Measurements from ENCODE around the gene POU6F1.

Gene POU6F1

GRCh38 chr12:51218607-51219161 is 822 bp upstream of the POU6F1 start:
- H3K4me1 Mint-ChIP-seq (ENCODE audit: low read depth), result peaks cover 13% of the 10 kb centered on the region
- no peaks in the 10 kb centered on the region for H3K36me3 Mint-ChIP-seq (ENCODE audit: low read depth)
- H3K4me3 Mint-ChIP-seq, result peak overlapping the region; percentile 77
- H3K9me3 Mint-ChIP-seq, result no peaks in the 10 kb centered on the region
- H3K27me3 Mint-ChIP-seq (ENCODE audit: low read depth), result no peaks in the 10 kb centered on the region
- peak overlapping the region; percentile 62 for H3K27ac Mint-ChIP-seq

- H3K4me3 Mint-ChIP-seq, result peak overlapping the region; percentile 77
- peaks cover 13% of the 10 kb centered on the region for H3K4me1 Mint-ChIP-seq (ENCODE audit: low read depth)
- no peaks in the 10 kb centered on the region for H3K27me3 Mint-ChIP-seq (ENCODE audit: low read depth)
- H3K27ac Mint-ChIP-seq, result no peak overlapping the region
- no peaks in the 10 kb centered on the region for H3K36me3 Mint-ChIP-seq (ENCODE audit: low read depth)
- no peaks in the 10 kb centered on the region for H3K9me3 Mint-ChIP-seq
These were observed 512 bp downstream of the POU6F1 start for GRCh38 chr12:51217133-51217967.

DNA sequence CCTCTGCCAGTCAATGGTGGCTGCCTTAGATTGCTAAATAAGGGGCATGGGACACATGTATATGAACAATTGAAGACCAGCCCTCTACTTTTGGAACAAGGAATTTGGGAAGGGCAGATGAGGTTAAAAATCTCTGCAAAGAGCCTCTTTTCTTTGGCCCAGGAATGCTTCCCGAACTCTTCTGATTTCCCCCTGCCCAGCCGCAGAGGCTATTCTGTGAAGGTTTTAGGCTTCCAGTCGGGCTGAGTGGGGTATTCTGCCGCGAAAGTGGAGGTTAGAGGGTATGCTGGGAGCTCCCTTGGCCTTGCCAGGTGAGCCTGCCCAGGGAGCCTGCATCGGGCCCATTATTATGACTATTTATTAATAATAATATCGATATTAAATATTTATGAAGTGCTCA is 1.2 kb downstream of the POU6F1 start:
- Mint-ChIP-seq H3K4me3 (peak overlapping the region; percentile 57), H3K9me3 (no peaks in the 10 kb centered on the region), H3K27me3 (ENCODE audit: low read depth) (no peaks in the 10 kb centered on the region), H3K4me1 (ENCODE audit: low read depth) (peaks cover 13% of the 10 kb centered on the region), H3K27ac (no peak overlapping the region), H3K36me3 (ENCODE audit: low read depth) (no peaks in the 10 kb centered on the region)

- H3K4me3 Mint-ChIP-seq, result no peak overlapping the region
- H3K27me3 Mint-ChIP-seq (ENCODE audit: low read depth), result no peaks in the 10 kb centered on the region
- no peak overlapping the region for H3K27ac Mint-ChIP-seq
- no peaks in the 10 kb centered on the region for H3K36me3 Mint-ChIP-seq (ENCODE audit: low read depth)
- no peaks in the 10 kb centered on the region for H3K9me3 Mint-ChIP-seq
- H3K4me1 Mint-ChIP-seq (ENCODE audit: low read depth), result peaks cover 13% of the 10 kb centered on the region
These were observed 3.0 kb downstream of the POU6F1 start for GRCh38 chr12:51214895-51215294.

DNA sequence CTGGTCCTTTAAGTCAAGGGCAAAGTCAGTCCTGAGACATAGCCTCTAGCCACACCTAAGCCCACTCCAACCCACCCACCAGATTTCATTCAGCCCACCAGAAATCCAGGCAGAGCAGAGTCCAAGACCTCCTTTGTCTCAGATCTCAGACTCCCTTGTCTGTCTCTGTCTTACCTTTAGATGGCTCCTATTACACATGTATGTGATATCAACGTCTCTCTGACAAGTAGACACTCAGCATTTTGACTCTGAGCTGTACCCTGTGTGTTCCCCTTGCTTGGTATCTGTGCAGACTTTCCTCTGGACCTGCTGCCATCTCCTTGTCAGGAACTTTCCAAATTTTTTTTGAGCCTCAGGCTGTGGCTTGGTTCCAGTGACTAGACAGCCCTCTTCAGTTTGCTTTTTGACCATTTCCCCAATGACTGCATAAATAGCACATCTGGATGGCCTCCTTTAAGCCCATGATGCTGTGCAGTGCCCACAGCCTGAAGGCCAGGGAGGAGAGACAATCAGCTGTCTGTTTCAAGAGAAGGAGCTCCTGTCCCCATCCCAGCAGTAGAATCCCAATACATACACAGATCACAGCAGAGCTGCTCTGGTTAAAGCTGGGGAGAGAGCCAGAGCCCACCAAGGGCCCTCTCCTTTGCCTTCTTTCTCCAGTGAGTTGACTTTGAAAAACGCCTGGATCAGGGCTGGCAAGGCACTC is 7.0 kb downstream of the POU6F1 start:
- Mint-ChIP-seq H3K9me3 (no peaks in the 10 kb centered on the region), H3K27me3 (ENCODE audit: low read depth) (no peaks in the 10 kb centered on the region), H3K27ac (no peak overlapping the region), H3K36me3 (ENCODE audit: low read depth) (no peaks in the 10 kb centered on the region), H3K4me1 (ENCODE audit: low read depth) (no peaks in the 10 kb centered on the region), H3K4me3 (no peak overlapping the region)

- Mint-ChIP-seq H3K27ac (no peak overlapping the region), H3K36me3 (ENCODE audit: low read depth) (no peaks in the 10 kb centered on the region), H3K4me1 (ENCODE audit: low read depth) (no peaks in the 10 kb centered on the region), H3K9me3 (no peaks in the 10 kb centered on the region), H3K4me3 (no peak overlapping the region), H3K27me3 (ENCODE audit: low read depth) (no peaks in the 10 kb centered on the region)
These were observed 8.6 kb downstream of the POU6F1 start for GRCh38 chr12:51209259-51209658.

DNA sequence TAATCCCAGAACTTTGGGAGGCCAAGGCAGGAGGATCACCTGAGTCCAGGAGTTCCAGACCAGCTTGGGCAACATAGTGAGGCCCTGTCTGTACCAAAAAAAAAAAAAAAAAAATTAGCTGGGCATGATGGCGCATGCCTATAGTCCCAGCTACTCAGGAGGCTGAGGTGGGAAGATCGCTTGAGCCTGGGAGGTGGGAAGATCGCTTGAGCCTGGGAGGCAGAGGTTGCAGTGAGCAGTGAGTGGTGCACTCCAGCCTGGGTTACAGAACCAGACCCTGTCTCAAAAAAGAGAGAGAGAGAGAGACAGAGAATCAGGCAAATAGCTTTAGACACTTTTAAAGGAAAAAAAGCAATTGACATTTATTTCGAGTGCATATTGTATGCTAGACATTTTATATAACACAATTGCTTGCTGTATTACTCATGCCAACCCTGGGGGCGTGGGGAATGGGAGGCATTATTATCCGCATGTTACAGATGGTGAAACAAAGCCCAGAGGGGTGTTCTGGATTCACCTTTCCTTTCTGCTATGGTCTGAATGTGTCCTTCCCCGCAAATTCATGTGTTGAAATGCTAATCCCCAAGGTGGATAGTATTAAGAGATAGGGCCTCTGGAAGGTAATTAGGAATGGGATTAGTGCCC is 9.7 kb downstream of the POU6F1 start:
- Mint-ChIP-seq H3K4me3 (no peak overlapping the region), H3K9me3 (no peaks in the 10 kb centered on the region), H3K27ac (no peak overlapping the region), H3K27me3 (ENCODE audit: low read depth) (no peaks in the 10 kb centered on the region), H3K36me3 (ENCODE audit: low read depth) (no peaks in the 10 kb centered on the region), H3K4me1 (ENCODE audit: low read depth) (peaks cover 5% of the 10 kb centered on the region)

GRCh38 chr12:51205350-51205749 is 12.5 kb downstream of the POU6F1 start:
- no peaks in the 10 kb centered on the region for H3K36me3 Mint-ChIP-seq (ENCODE audit: low read depth)
- H3K27ac Mint-ChIP-seq, result no peak overlapping the region
- H3K4me3 Mint-ChIP-seq, result no peak overlapping the region
- H3K4me1 Mint-ChIP-seq (ENCODE audit: low read depth), result peaks cover 12% of the 10 kb centered on the region
- no peaks in the 10 kb centered on the region for H3K27me3 Mint-ChIP-seq (ENCODE audit: low read depth)
- H3K9me3 Mint-ChIP-seq, result no peaks in the 10 kb centered on the region

DNA sequence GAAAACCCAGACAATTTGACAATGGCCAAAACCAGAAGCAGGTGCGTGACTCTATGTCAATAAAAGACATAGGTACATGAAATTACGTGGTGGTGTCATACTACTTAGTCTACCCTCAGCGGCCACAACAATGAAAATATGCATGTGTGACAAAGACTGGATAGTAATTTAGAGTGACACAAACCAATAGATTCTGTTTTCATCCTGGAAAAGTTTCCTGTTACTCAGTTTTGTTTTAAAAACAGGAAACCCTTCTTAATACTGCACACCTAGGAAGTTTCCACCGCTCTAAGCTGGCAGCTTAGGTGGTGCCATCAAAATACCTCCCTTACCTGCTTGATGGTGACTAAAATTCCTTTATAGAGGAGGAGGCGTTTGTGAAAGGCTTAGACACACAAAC is 15.1 kb downstream of the POU6F1 start:
- no peaks in the 10 kb centered on the region for H3K27me3 Mint-ChIP-seq (ENCODE audit: low read depth)
- H3K27ac Mint-ChIP-seq, result peak overlapping the region; percentile 26
- H3K4me1 Mint-ChIP-seq (ENCODE audit: low read depth), result peaks cover 12% of the 10 kb centered on the region
- H3K4me3 Mint-ChIP-seq, result no peak overlapping the region
- no peaks in the 10 kb centered on the region for H3K9me3 Mint-ChIP-seq
- H3K36me3 Mint-ChIP-seq (ENCODE audit: low read depth), result no peaks in the 10 kb centered on the region

- no peaks in the 10 kb centered on the region for H3K36me3 Mint-ChIP-seq (ENCODE audit: low read depth)
These were observed 17.1 kb downstream of the POU6F1 start for GRCh38 chr12:51200806-51201205.

DNA sequence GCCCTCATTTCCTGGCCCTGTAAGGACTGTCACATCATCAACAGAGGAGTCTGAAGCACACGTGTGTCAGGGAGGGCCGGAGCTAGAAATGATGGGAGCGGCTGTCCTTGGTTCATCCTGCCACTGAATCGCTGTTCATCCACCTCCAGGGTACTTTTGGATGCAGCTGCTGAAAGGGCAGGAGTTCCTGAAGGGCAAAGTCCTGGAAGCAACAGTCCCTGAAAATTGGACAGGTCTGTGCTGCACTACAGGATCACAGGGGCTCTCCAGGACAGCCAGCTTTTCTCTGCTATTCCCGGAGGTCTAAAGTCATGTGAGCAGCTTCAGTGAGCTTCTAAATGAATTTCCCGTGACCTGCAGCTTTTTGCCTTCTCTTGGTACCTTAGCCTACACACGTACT is 17.7 kb downstream of the POU6F1 start:
- H3K9me3 Mint-ChIP-seq, result no peaks in the 10 kb centered on the region

More at GRCh38 chr12:51200806-51201205, 17.1 kb downstream of the POU6F1 start:
- Mint-ChIP-seq H3K9me3 (no peaks in the 10 kb centered on the region), H3K27me3 (ENCODE audit: low read depth) (no peaks in the 10 kb centered on the region), H3K27ac (no peak overlapping the region), H3K4me1 (ENCODE audit: low read depth) (peaks cover 12% of the 10 kb centered on the region), H3K4me3 (no peak overlapping the region)

DNA sequence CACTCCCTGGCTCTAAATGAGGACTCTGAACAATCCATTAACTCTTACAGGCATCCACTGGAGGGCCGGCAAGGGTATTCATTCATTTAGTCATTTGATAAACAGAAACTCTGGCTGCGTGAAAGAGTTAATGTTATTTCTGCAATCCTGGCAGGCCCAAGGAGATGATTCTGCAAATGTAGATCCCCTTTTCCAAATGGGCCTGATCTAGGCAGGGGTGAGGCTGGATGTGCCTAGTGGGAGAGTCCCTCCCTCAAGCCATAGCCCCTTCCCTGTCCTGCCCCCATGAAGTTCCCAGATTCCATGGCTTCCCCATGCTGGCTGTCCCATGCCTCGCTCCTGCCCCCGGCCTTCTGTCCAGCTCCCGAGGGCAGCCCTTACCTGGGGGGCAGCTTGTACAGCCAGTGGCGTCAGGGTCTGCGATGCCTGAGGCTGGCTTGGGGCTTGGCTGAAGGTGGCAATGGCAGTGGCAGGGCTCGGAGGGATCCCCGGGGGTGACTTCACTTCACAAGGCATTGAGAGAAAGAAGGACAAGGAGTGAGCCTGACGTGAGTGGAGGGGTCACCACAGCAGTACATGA is 18.4 kb downstream of the POU6F1 start:
- peaks cover 12% of the 10 kb centered on the region for H3K4me1 Mint-ChIP-seq (ENCODE audit: low read depth)
- no peak overlapping the region for H3K4me3 Mint-ChIP-seq
- no peaks in the 10 kb centered on the region for H3K36me3 Mint-ChIP-seq (ENCODE audit: low read depth)
- no peaks in the 10 kb centered on the region for H3K9me3 Mint-ChIP-seq
- no peak overlapping the region for H3K27ac Mint-ChIP-seq
- H3K27me3 Mint-ChIP-seq (ENCODE audit: low read depth), result no peaks in the 10 kb centered on the region

More for the DNA sequence above, 17.7 kb downstream of the POU6F1 start:
- no peaks in the 10 kb centered on the region for H3K36me3 Mint-ChIP-seq (ENCODE audit: low read depth)
- H3K4me1 Mint-ChIP-seq (ENCODE audit: low read depth), result peaks cover 12% of the 10 kb centered on the region
- no peaks in the 10 kb centered on the region for H3K27me3 Mint-ChIP-seq (ENCODE audit: low read depth)
- no peak overlapping the region for H3K27ac Mint-ChIP-seq
- no peak overlapping the region for H3K4me3 Mint-ChIP-seq

GRCh38 chr12:51198568-51199365 is 19.1 kb downstream of the POU6F1 start:
- Mint-ChIP-seq H3K27me3 (ENCODE audit: low read depth) (no peaks in the 10 kb centered on the region), H3K27ac (no peak overlapping the region), H3K9me3 (no peaks in the 10 kb centered on the region), H3K4me3 (no peak overlapping the region), H3K4me1 (ENCODE audit: low read depth) (peaks cover 12% of the 10 kb centered on the region), H3K36me3 (ENCODE audit: low read depth) (no peaks in the 10 kb centered on the region)

Measured in T-helper 1 cell treated with Interleukin-12 subunit alpha and Interleukin-12 subunit beta and Interleukin-4 antibody, amounts not matched to agents 30 μg/mL and 1 μg/mL, for 36 hours (primary cell).